Right atrium auricular region (tissue), 2 donors: ENCODE measurements around the gene JAZF1. TPM values are rescaled to one million over a fixed set of nuclear protein-coding genes. Genes with fewer than 3 reads are reported as not detected.

Experiments
- DNase-seq: peaks from one replicate; pipeline ENCODE4 v3.0.0-alpha.2; 2019; ENCODE audit warnings: low spot score
- H3K27ac ChIP-seq, 2 donors: fragments of 200-600 bp; sonication (generic); 1 replicate in 1 of 2; 2 replicates in 1 of 2; pipeline ENCODE4 v1.5.1; 2016 to 2019
- H3K27me3 ChIP-seq, 2 donors: fragments of 200-600 bp; sonication (generic); one replicate each; pipeline versions ENCODE4 v1.5.1 to v1.6.0; 2017 to 2019
- H3K36me3 ChIP-seq: fragments of 200-600 bp; sonication (generic); one replicate; pipeline ENCODE4 v1.5.1; 2016
- H3K4me1 ChIP-seq, 2 donors: fragments of 200-600 bp; sonication (generic); one replicate each; pipeline versions ENCODE4 v1.5.1 to v1.6.0; 2017 to 2019
- H3K4me3 ChIP-seq, 2 donors: fragments of 200-600 bp; sonication (generic); 1 replicate in 1 of 2; 2 replicates in 1 of 2; pipeline ENCODE4 v1.5.1; 2017 to 2019; ENCODE audit warnings: mild to moderate bottlenecking in 1 of 2, moderate library complexity in 1 of 2
- H3K9me3 ChIP-seq, 2 donors: fragments of 200-600 bp; sonication (generic); one replicate each; pipeline ENCODE4 v1.5.1; 2019
- CTCF ChIP-seq, 2 donors: fragments of 200-600 bp; sonication (generic); IDR thresholded peaks; one replicate each; pipeline ENCODE4 v1.5.1; 2019; ENCODE audit warnings: antibody characterized with exemption in 2 of 2
- total RNA-seq, 2 donors: library from RNA; depleted of rRNA; stranded (reverse); fragments of >200 nt; gene quantifications; one replicate each; pipeline ENCODE4 v1.1.0, GENCODE V29; 2016

JAZF1 gene
- total RNA-seq, 2 donors from 2014 or later = 13.2 to 18.5 TPM

GRCh38 chr7:28180031-28180363, 598 bp downstream of the JAZF1 start:
- DNase-seq = no peak
- H3K4me1 ChIP-seq = peaks cover 0 to 44% of the 10 kb centered on the region in 2 donors
- H3K27ac ChIP-seq = peak overlapping the region; percentile 90 to 93
- no peak for TF ChIP-seq CTCF (IDR thresholded peaks at IDR 0.05)
- H3K4me3 ChIP-seq = peak overlapping the region; percentile 87 to 95
- no peaks in the 10 kb centered on the region for H3K9me3 ChIP-seq
- H3K36me3 ChIP-seq = no peaks in the 10 kb centered on the region
- no peaks in the 10 kb centered on the region for H3K27me3 ChIP-seq

- Histone ChIP-seq H3K9me3 (no peaks in the 10 kb centered on the region), H3K4me1 (peaks cover 0 to 47% of the 10 kb centered on the region in 2 donors)
- DNase-seq = peak; percentile 69
Observed at GRCh38 chr7:28179120-28180030, 1.2 kb downstream of the JAZF1 start.

GRCh38 chr7:28178599-28178998, 2.0 kb downstream of the JAZF1 start:
- TF ChIP-seq CTCF (IDR thresholded peaks at IDR 0.05) = no peak

More at GRCh38 chr7:28179120-28180030, 1.2 kb downstream of the JAZF1 start:
- Histone ChIP-seq H3K27ac (peak overlapping the region; percentile 85 to 93), H3K4me3 (peak overlapping the region; percentile 87 to 95), H3K36me3 (no peaks in the 10 kb centered on the region), H3K27me3 (no peaks in the 10 kb centered on the region)
- TF ChIP-seq CTCF (IDR thresholded peaks at IDR 0.05) = no peak

GRCh38 chr7:28177836-28178235, 2.8 kb downstream of the JAZF1 start:
- Histone ChIP-seq H3K36me3 (no peaks in the 10 kb centered on the region), H3K4me1 (peaks cover 0 to 47% of the 10 kb centered on the region in 2 donors), H3K4me3 (no peak overlapping the region), H3K9me3 (no peaks in the 10 kb centered on the region), H3K27me3 (no peaks in the 10 kb centered on the region), H3K27ac (peak overlapping the region; percentile 36 to 77)
- TF ChIP-seq CTCF (IDR thresholded peaks at IDR 0.05) = no peak
- DNase-seq = no peak

More at GRCh38 chr7:28178599-28178998, 2.0 kb downstream of the JAZF1 start:
- Histone ChIP-seq H3K27ac (peak overlapping the region; percentile 85 to 93), H3K9me3 (no peaks in the 10 kb centered on the region), H3K4me1 (peaks cover 0 to 47% of the 10 kb centered on the region in 2 donors), H3K4me3 (peak overlapping the region; percentile 87 to 95), H3K27me3 (no peaks in the 10 kb centered on the region), H3K36me3 (no peaks in the 10 kb centered on the region)
- DNase-seq = no peak

- no peak for TF ChIP-seq CTCF (IDR thresholded peaks at IDR 0.05)
- no peaks in the 10 kb centered on the region for H3K27me3 ChIP-seq
- peak overlapping the region; percentile 36 to 77 for H3K27ac ChIP-seq
- H3K4me3 ChIP-seq = no peak overlapping the region
- H3K4me1 ChIP-seq = peaks cover 0 to 47% of the 10 kb centered on the region in 2 donors
- DNase-seq = no peak
- no peaks in the 10 kb centered on the region for H3K9me3 ChIP-seq
- no peaks in the 10 kb centered on the region for H3K36me3 ChIP-seq
Observed at GRCh38 chr7:28176645-28177044, 4.0 kb downstream of the JAZF1 start.
